Lung (tissue), 12 donors: ENCODE measurements around the gene IFT80. TPM values are rescaled to one million over a fixed set of nuclear protein-coding genes. Genes with fewer than 3 reads are reported as not detected.

Source experiments
- ATAC-seq: fragments of 200-7000 bp; cut with Tn5 transposase; one replicate; pipeline ENCODE4 v1.9.1; 2020; ENCODE audit warnings: moderate number of reproducible peaks; ENCODE audit not compliant: insufficient read depth, low FRiP score
- DNase-seq, 3 donors: peaks; one replicate each; pipeline ENCODE4 v3.0.0-alpha.2; 2013 to 2017
- H3K27ac ChIP-seq, 2 donors: one replicate each; pipeline ENCODE4 v1.5.1; 2013; ENCODE audit warnings: mild to moderate bottlenecking in 2 of 2, moderate library complexity in 2 of 2, control low read depth in 1 of 2, inconsistent platforms in 1 of 2, low read depth in 1 of 2, low read length in 1 of 2
- H3K27me3 ChIP-seq, 3 donors: one replicate each; pipeline ENCODE4 v1.5.1; 2013; ENCODE audit warnings: low read length in 2 of 3; ENCODE audit not compliant: control insufficient read depth in 3 of 3, insufficient read depth in 3 of 3
- H3K36me3 ChIP-seq, 4 donors: one replicate each; pipeline ENCODE4 v1.5.1; 2013; ENCODE audit warnings: low read length in 4 of 4, mild to moderate bottlenecking in 1 of 4, moderate library complexity in 1 of 4; ENCODE audit not compliant: control insufficient read depth in 4 of 4, insufficient read depth in 4 of 4
- H3K4me1 ChIP-seq, 5 donors: one replicate each; pipeline ENCODE4 v1.5.1; 2013; ENCODE audit warnings: low read length in 5 of 5, mild to moderate bottlenecking in 2 of 5, moderate library complexity in 1 of 5; ENCODE audit not compliant: control insufficient read depth in 5 of 5, insufficient read depth in 5 of 5
- H3K4me3 ChIP-seq: one replicate; pipeline ENCODE4 v1.5.1; 2013; ENCODE audit warnings: mild to moderate bottlenecking, control low read depth, moderate library complexity
- H3K9ac ChIP-seq, 2 donors: one replicate each; pipeline ENCODE4 v1.5.1; 2013; ENCODE audit warnings: low read length in 2 of 2, control low read depth in 1 of 2; ENCODE audit not compliant: insufficient read depth in 1 of 2
- H3K9me3 ChIP-seq, 4 donors: one replicate each; pipeline ENCODE4 v1.5.1; 2013; ENCODE audit warnings: low read length in 3 of 4, mild to moderate bottlenecking in 1 of 4, moderate library complexity in 1 of 4; ENCODE audit not compliant: control insufficient read depth in 4 of 4, insufficient read depth in 3 of 4
- WGBS, 2 donors: extraction: QIAGEN DNeasy Blood & Tissue Kit; methylation state at CpG; one replicate each; pipeline ENCODE4 v1.1.7; 2013; 5-methylcytosine and 5-hydroxymethylcytosine counted together
- polyA plus RNA-seq, 2 donors: library from polyadenylated mRNA; stranded (reverse); fragments of 200-250 nt; gene quantifications; one replicate each; pipeline ENCODE4 v1.2.1, GENCODE V29; 2013
- total RNA-seq, 2 donors: library from RNA; depleted of rRNA in 1 of 2; stranded (reverse); fragments of >200 nt in 1 of 2; gene quantifications; one replicate each; pipeline ENCODE4 v1.2.1, GENCODE V29; 2014 to 2021
- TF ChIP-seq, protein P1 (sequence below): IDR thresholded peaks from 2 replicates; pipeline ENCODE4 v1.5.1; 2012; ENCODE audit warnings: mild to moderate bottlenecking; ENCODE audit errors: control extremely low read depth, extremely low read depth
- donor health status: control.
- donor health status: control.
- donor health status: Bipolar disorder and iron deficiency.
- donor health status: healthy.
- donor health status: DM: yes; HTN: yes; CAD: no.

The IFT80 gene
- total and polyA plus RNA-seq, 4 donors = 13.1 to 114 (median 27.9) TPM

DNA sequence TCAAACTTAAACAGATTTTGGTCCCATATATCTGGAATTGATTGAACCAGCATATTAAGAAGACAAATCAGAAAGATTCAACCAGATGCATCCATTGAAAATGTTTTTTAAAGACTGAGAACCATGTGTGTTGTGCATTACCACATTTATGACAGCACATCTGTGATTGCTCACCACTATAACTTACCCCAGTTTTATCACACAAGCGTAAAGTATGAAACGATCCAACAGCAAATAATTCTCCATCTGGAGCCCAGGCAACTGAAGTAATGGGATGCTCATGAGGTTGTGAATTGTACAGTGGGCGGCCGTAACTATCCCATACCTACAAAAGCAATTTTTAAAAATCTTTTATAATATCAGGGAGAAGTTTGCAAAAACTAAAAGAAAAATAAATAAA, 43.2 kb downstream of the IFT80 start:
- Histone ChIP-seq H3K27me3 (no peaks in the 10 kb centered on the region), H3K4me1 (no peaks in the 10 kb centered on the region), H3K36me3 (peaks cover 2 to 5% (median 4%) of the 10 kb centered on the region in 4 donors), H3K4me3 (no peak overlapping the region), H3K9me3 (no peaks in the 10 kb centered on the region), H3K27ac (no peak overlapping the region), H3K9ac (no peak overlapping the region)
- 95 to 96% methylated on average over 4 of the region's 4 CpGs for WGBS, 2 donors
- ATAC-seq (no peak), DNase-seq (no peak)
- TF ChIP-seq, protein P1, sequence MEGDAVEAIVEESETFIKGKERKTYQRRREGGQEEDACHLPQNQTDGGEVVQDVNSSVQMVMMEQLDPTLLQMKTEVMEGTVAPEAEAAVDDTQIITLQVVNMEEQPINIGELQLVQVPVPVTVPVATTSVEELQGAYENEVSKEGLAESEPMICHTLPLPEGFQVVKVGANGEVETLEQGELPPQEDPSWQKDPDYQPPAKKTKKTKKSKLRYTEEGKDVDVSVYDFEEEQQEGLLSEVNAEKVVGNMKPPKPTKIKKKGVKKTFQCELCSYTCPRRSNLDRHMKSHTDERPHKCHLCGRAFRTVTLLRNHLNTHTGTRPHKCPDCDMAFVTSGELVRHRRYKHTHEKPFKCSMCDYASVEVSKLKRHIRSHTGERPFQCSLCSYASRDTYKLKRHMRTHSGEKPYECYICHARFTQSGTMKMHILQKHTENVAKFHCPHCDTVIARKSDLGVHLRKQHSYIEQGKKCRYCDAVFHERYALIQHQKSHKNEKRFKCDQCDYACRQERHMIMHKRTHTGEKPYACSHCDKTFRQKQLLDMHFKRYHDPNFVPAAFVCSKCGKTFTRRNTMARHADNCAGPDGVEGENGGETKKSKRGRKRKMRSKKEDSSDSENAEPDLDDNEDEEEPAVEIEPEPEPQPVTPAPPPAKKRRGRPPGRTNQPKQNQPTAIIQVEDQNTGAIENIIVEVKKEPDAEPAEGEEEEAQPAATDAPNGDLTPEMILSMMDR = no peak

DNA sequence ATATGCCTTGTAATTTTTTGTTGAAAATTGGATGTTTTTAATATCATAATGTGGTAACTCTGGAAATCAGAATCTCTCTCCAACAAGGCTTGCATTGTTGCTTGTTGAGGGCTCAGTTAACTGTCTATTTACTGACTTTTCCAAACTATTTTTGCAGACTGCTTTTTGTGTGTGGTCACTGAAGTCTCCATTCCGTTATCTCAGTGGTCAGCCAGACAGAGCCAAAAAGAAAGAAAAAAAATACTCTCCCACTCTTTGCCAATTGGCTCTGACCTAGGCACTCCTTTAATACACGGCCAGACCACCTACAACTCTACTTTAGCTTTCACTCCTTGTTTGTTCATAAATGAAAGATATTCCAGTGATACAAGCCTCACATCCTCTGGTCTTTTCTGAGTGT, 52.5 kb downstream of the IFT80 start:
- H3K4me1 ChIP-seq = no peaks in the 10 kb centered on the region
- H3K36me3 ChIP-seq = peaks cover 0 to 2% (median under 1%) of the 10 kb centered on the region in 4 donors
- TF ChIP-seq, protein P1 = no peak
- ATAC-seq = no peak
- no peak for DNase-seq
- no peaks in the 10 kb centered on the region for H3K27me3 ChIP-seq
- H3K4me3 ChIP-seq = no peak overlapping the region
- 83 to 87% methylated on average over 2 of the region's 2 CpGs for WGBS, 2 donors
- no peak overlapping the region for H3K9ac ChIP-seq
- no peaks in the 10 kb centered on the region for H3K9me3 ChIP-seq
- H3K27ac ChIP-seq = no peak overlapping the region

- Histone ChIP-seq H3K4me1 (no peaks in the 10 kb centered on the region), H3K4me3 (no peak overlapping the region), H3K27me3 (no peaks in the 10 kb centered on the region), H3K9ac (no peak overlapping the region), H3K27ac (no peak overlapping the region), H3K36me3 (peaks cover 0 to 4% (median under 1%) of the 10 kb centered on the region in 4 donors), H3K9me3 (peaks cover 0 to 4% (median under 1%) of the 10 kb centered on the region in 4 donors)
- TF ChIP-seq, protein P1 = no peak
- DNase-seq (peak in 2 of 3 donors; percentile 22 to 28), ATAC-seq (no peak)
- 20 to 24% methylated on average over 1 of the region's 1 CpG for WGBS, 2 donors
These were observed 55.9 kb downstream of the IFT80 start for GRCh38 chr3:160343132-160343531.

DNA sequence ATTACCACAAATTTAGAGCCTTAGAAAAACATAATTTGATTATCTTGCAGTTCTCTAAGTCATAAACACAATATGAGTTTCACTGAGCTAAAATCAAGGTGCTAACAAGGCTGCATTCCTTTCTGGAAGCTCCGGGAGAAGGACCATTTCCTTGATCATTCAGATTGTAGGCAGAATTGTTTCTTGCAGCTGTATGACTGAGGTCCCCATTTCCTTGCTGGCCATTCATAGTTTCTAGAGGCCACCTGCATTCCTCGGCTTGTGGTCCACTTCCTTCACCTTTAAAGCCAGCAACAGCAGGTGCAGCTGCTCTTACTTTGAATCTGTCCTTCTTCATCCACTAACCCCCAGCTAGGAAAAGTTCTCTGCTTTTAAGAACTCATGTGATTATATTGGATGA, 58.7 kb downstream of the IFT80 start:
- peaks cover 0 to 5% (median 0%) of the 10 kb centered on the region in 4 donors for H3K36me3 ChIP-seq
- H3K9ac ChIP-seq = no peak overlapping the region
- H3K9me3 ChIP-seq = peaks cover 0 to 9% (median under 1%) of the 10 kb centered on the region in 4 donors
- 93 to 95% methylated on average over 2 of the region's 2 CpGs for WGBS, 2 donors
- H3K27ac ChIP-seq = no peak overlapping the region
- TF ChIP-seq, protein P1 = no peak
- DNase-seq (no peak), ATAC-seq (no peak)
- H3K27me3 ChIP-seq = no peaks in the 10 kb centered on the region
- H3K4me1 ChIP-seq = no peaks in the 10 kb centered on the region
- H3K4me3 ChIP-seq = no peak overlapping the region
